Thyroid gland (tissue), 4 donors: ENCODE results near the gene DVL3. TPM values are rescaled to one million over a fixed set of nuclear protein-coding genes. Genes with fewer than 3 reads are reported as not detected.
A peak's percentile ranks its signal among the peaks of the same experiment; 100 is the strongest.

Source experiments
- DNase-seq, 2 donors: peaks; one replicate each; pipeline ENCODE4 v3.0.0-alpha.2; 2019
- H3K27ac ChIP-seq, 3 donors: fragments of 200-600 bp; sonication (generic); 1 replicate in 2 of 3; 2 replicates in 1 of 3; pipeline ENCODE4 v1.5.1; 2016 to 2019; ENCODE audit warnings: mild to moderate bottlenecking in 1 of 3, moderate library complexity in 1 of 3
- H3K27me3 ChIP-seq: fragments of 200-600 bp; sonication (generic); one replicate; pipeline ENCODE4 v1.5.1; 2019
- H3K36me3 ChIP-seq, 2 donors: fragments of 200-600 bp; sonication (generic); one replicate each; pipeline ENCODE4 v1.5.1; 2016 to 2019
- H3K4me1 ChIP-seq, 2 donors: fragments of 200-600 bp; sonication (generic); one replicate each; pipeline ENCODE4 v1.5.1; 2017 to 2019
- H3K4me3 ChIP-seq, 3 donors: fragments of 200-600 bp; sonication (generic); replicated peaks in 1 of 3; 1 replicate in 2 of 3; 2 replicates in 1 of 3; pipeline ENCODE4 v1.5.1; 2016; ENCODE audit warnings: mild to moderate bottlenecking in 1 of 3
- H3K9me3 ChIP-seq: fragments of 200-600 bp; sonication (generic); one replicate; pipeline ENCODE4 v1.5.1; 2017
- POLR2A ChIP-seq, 2 donors: fragments of 450-650 bp; IDR thresholded peaks; one replicate each; pipeline ENCODE4 v1.6.1; 2017; ENCODE audit warnings: antibody characterized with exemption in 2 of 2, mild to moderate bottlenecking in 2 of 2, moderate library complexity in 1 of 2
- WGBS, 2 donors: methylation state at CpG; one replicate each; pipeline ENCODE4 v1.1.5; 2017; 5-methylcytosine and 5-hydroxymethylcytosine counted together
- intact Hi-C: fragments of 100-400 bp; cut with DNase I; formaldehyde crosslinking; loops from one replicate; pipeline ENCODE4 v1.15.1; 2023
- total RNA-seq, 4 donors: library from RNA; depleted of rRNA; stranded (reverse); fragments of >200 nt; gene quantifications; one replicate each; pipeline ENCODE4 v1.2.3, GENCODE V29; 2016
- TF ChIP-seq, protein P1 (sequence below), 6 experiments: fragments of 200-600 bp in 3 of 6; fragments of 450-650 bp in 3 of 6; sonication (generic) in 3 of 6; IDR thresholded peaks; one replicate each; pipeline ENCODE4 v1.5.1; 2016 to 2019; ENCODE audit warnings: antibody characterized with exemption in 6 of 6, mild to moderate bottlenecking in 2 of 6, inconsistent platforms in 1 of 6, moderate library complexity in 1 of 6

DVL3 gene
- total RNA-seq, 4 donors from 2014 or later: 48.2 to 137 (median 65.3) TPM

DNA sequence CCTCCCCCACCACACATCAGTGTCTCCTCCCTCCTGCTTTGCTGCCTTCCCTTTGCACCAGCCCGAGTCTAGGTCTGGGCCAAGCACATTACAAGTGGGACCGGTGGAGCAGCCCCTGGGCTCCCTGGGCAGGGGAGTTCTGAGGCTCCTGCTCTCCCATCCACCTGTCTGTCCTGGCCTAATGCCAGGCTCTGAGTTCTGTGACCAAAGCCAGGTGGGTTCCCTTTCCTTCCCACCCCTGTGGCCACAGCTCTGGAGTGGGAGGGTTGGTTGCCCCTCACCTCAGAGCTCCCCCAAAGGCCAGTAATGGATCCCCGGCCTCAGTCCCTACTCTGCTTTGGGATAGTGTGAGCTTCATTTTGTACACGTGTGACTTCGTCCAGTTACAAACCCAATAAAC is 28.5 kb downstream of the DVL3 start:
- 88 to 98% methylated on average over 5 of the region's 5 CpGs for WGBS, 2 donors
- H3K36me3 ChIP-seq: peaks cover 54 to 55% of the 10 kb centered on the region in 2 donors
- no peak overlapping the region for H3K4me3 ChIP-seq
- H3K27ac ChIP-seq: no peak overlapping the region
- H3K27me3 ChIP-seq: no peaks in the 10 kb centered on the region
- H3K9me3 ChIP-seq: no peaks in the 10 kb centered on the region
- H3K4me1 ChIP-seq: peaks cover 17 to 19% of the 10 kb centered on the region in 2 donors
- no peak for TF ChIP-seq POLR2A (IDR thresholded peaks at IDR 0.05)
- TF ChIP-seq, protein P1, sequence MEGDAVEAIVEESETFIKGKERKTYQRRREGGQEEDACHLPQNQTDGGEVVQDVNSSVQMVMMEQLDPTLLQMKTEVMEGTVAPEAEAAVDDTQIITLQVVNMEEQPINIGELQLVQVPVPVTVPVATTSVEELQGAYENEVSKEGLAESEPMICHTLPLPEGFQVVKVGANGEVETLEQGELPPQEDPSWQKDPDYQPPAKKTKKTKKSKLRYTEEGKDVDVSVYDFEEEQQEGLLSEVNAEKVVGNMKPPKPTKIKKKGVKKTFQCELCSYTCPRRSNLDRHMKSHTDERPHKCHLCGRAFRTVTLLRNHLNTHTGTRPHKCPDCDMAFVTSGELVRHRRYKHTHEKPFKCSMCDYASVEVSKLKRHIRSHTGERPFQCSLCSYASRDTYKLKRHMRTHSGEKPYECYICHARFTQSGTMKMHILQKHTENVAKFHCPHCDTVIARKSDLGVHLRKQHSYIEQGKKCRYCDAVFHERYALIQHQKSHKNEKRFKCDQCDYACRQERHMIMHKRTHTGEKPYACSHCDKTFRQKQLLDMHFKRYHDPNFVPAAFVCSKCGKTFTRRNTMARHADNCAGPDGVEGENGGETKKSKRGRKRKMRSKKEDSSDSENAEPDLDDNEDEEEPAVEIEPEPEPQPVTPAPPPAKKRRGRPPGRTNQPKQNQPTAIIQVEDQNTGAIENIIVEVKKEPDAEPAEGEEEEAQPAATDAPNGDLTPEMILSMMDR (IDR thresholded peaks at IDR 0.05): no peak
- intact Hi-C loops: loop anchor here (5.0 kb wide), 1 partner anchor 41 kb away; no protein-coding TSS in a partner anchor
- DNase-seq: no peak

DNA sequence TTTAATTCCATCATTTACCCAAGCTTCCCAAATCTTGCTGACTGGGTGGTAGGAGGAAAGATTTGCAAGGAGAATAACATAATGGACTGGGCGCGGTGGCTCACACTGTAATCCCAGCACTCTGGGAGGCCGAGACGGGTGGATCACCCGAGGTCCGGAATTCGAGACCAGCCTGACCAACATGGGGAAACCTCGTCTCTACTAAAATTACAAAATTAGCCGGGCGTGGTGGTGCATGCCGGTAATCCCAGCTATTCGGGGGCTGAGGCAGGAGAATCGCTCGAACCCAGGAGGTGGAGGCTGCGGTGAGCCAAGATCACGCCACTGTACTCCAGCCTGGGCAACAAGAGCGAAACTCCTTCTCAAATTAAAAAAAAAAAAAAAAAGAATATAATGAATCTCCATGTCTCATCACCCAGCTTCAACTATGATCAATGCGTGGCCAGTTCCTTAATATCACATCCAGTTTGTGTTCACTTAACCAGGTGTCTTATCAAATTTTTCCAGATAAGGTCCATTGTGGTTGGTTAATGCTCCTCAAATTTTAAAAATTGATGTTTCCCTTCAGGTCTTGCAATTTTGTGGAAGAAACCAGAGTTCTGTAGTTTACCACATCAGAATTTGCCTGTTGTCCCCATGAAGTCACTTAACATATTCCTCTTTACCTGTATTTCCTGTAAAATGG is 29.5 kb downstream of the DVL3 start:
- TF ChIP-seq, protein P1 (IDR thresholded peaks at IDR 0.05): no peak
- TF ChIP-seq POLR2A (IDR thresholded peaks at IDR 0.05): no peak
- Histone ChIP-seq H3K4me1 (peaks cover 17 to 19% of the 10 kb centered on the region in 2 donors), H3K27me3 (no peaks in the 10 kb centered on the region), H3K4me3 (no peak overlapping the region), H3K36me3 (peaks cover 53 to 54% of the 10 kb centered on the region in 2 donors), H3K27ac (peak overlapping the region in 1 of 3 donors; percentile 54), H3K9me3 (no peaks in the 10 kb centered on the region)
- 93 to 95% methylated on average over 18 of the region's 18 CpGs for WGBS, 2 donors
- intact Hi-C loops: loop anchor here (5.0 kb wide), 2 partner anchors 42 to 58 kb away; no protein-coding TSS in a partner anchor
- no peak for DNase-seq

DNA sequence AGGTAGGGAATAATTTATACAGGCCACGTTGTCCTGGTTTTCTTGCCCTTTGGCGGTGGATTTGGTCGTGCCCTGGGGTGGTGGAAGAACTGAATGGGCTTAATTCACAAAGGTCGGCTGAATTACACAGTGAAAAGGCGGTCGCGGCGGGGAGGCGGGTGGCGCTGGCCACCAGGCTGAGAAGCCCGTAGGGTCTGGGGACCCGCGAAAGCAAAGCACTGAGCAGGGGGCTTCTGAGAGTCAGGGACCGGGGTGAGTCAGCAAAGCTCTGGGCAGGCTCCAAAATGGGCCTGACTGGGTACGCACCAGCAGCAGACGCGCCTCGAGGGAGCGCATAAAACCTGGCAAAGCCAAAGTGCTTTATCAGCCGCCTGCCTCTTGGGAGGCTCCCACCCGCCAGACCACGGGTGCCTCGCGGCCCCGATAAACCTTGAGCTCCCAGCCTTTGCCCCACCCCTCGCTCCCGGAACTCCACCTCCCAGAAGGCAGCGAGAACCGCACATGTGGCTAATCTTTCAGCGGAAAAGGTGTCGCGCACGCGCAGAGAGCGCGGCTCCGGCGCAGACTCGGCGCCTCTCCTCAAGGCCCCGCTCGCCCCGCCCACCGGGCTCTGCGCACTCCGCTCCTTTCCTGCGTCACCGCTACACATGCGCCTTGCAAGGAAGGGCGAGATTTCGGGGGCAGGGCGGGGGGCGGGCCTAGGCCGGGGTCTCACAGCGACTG is 30.4 kb downstream of the DVL3 start:
- intact Hi-C loops: loop anchor here (5.0 kb wide), 1 partner anchor 57 kb away; no protein-coding TSS in a partner anchor

DNA sequence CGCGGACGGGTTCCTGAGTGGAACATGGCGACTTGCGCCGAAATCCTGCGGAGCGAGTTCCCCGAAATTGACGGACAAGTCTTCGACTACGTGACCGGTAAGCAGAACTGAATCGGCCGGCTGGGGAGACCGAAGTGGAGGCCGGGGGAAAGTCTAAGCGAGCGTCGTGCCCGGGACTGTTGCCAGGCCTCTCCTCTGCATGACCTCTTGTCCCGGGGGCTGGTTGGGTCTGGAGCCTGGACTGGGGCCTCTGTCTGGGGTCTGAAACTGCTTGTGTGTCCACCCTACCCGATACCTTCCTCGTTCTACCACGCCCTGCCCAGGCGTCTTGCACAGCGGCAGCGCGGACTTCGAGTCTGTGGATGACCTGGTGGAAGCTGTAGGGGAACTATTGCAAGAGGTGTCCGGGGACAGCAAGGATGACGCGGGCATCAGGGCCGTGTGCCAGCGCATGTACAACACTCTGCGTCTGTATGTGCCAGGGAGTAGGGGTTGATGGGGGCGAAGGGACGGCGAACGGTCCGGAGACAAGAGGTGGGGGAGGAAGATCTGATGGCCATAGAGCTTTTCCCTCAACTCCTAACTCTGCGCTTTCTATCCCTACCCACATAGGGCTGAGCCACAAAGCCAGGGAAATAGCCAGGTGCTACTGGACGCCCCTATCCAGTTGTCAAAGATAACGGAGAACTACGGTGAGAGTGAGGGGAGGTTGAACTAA is 31.2 kb downstream of the DVL3 start, which contains the start of gene ABCF3:
ABCF3 (plus strand) TSS at position 16 of the 718 bp plus-strand sequence; CDS start at position 25, 9 bp downstream.
- no peak for DNase-seq
- Histone ChIP-seq H3K9me3 (no peaks in the 10 kb centered on the region), H3K4me3 (peak within 1 kb of the TSS; percentile 46 to 91 (median 56)), H3K27ac (peak within 1 kb of the TSS; percentile 54 to 74 (median 65)), H3K36me3 (peaks cover 45 to 49% of the 10 kb centered on the region in 2 donors), H3K27me3 (no peaks in the 10 kb centered on the region), H3K4me1 (peaks cover 17 to 19% of the 10 kb centered on the region in 2 donors)
- 1 to 2% methylated on average over 23 to 26 of the region's 45 CpGs for WGBS, 2 donors
- TF ChIP-seq, protein P1 (IDR thresholded peaks at IDR 0.05): no peak
- TF ChIP-seq POLR2A (IDR thresholded peaks at IDR 0.05): peak in 1 of 2 donors; percentile 76
- intact Hi-C loops: loop anchor here (5.0 kb wide), 1 partner anchor 56 kb away; no protein-coding TSS in a partner anchor

More for the DNA sequence above, 30.4 kb downstream of the DVL3 start:
- peak; percentile 100 for DNase-seq
- 6 to 7% methylated on average over 27 to 28 of the region's 55 CpGs for WGBS, 2 donors
- H3K4me3 ChIP-seq: peak overlapping the region; percentile 46 to 91 (median 56)
- H3K9me3 ChIP-seq: no peaks in the 10 kb centered on the region
- peaks cover 17 to 19% of the 10 kb centered on the region in 2 donors for H3K4me1 ChIP-seq
- peak overlapping the region; percentile 54 to 74 (median 65) for H3K27ac ChIP-seq
- H3K27me3 ChIP-seq: no peaks in the 10 kb centered on the region
- TF ChIP-seq, protein P1 (IDR thresholded peaks at IDR 0.05): no peak
- TF ChIP-seq POLR2A (IDR thresholded peaks at IDR 0.05): no peak
- peaks cover 47 to 53% of the 10 kb centered on the region in 2 donors for H3K36me3 ChIP-seq
